ENCODE measurements around the gene VENTX.

Gene VENTX

GRCh38 chr10:133274751-133275683 is 37.4 kb downstream of the VENTX start:
- TF ChIP-seq, protein P1, sequence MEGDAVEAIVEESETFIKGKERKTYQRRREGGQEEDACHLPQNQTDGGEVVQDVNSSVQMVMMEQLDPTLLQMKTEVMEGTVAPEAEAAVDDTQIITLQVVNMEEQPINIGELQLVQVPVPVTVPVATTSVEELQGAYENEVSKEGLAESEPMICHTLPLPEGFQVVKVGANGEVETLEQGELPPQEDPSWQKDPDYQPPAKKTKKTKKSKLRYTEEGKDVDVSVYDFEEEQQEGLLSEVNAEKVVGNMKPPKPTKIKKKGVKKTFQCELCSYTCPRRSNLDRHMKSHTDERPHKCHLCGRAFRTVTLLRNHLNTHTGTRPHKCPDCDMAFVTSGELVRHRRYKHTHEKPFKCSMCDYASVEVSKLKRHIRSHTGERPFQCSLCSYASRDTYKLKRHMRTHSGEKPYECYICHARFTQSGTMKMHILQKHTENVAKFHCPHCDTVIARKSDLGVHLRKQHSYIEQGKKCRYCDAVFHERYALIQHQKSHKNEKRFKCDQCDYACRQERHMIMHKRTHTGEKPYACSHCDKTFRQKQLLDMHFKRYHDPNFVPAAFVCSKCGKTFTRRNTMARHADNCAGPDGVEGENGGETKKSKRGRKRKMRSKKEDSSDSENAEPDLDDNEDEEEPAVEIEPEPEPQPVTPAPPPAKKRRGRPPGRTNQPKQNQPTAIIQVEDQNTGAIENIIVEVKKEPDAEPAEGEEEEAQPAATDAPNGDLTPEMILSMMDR (IDR thresholded peaks at IDR 0.05; ENCODE audit: borderline replicate concordance, insufficient read depth, low read depth, low read length) = 0 out of 2 replicates have a peak, but pooled peaks have one; percentile 6

DNA sequence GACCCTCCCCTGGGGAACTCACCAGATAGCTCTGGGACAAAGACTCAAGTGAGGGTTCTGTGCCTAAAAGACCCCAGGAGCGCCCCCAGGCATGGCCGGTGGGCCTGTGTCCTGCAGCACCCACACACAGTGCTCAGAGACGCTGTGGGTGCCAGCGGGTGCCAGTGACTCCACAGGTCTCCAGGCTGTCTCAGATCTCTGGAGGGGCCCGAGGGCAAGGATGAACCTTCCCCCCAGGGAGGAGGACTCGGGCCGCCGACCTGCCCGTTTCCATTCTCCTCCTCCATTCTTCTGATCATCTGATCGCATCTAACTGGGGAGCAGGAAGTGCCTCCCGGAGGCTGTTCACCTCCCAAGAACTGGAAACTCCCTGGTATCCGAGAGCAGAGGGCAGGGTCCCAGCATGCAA is 38.0 kb downstream of the VENTX start:
- H3K4me3 ChIP-seq (ENCODE audit: low read depth, low read length) = peak overlapping the region; percentile 93
- TF ChIP-seq, protein P1 (IDR thresholded peaks at IDR 0.05; ENCODE audit: borderline replicate concordance, insufficient read depth, low read depth, low read length) = peak; percentile 72

More at GRCh38 chr10:133274751-133275683, 37.4 kb downstream of the VENTX start:
- H3K4me3 ChIP-seq (ENCODE audit: low read depth, low read length) = peak overlapping the region; percentile 93

DNA sequence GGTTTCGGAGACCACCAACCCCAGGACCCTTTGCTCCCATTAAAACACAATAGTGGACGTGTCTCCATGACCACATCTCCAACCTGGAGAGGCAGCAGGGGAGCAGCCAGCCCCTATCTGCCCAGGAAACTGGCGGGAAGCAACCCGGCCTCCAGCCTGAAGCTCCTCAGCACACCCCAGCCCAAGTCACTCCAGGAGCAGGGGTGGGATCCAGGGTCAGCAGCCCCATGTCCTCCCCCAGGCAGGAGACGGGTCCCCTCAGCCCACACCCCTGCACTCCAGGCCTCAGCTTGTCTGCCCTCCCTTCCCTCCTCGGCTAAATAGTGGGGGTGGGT is 38.4 kb downstream of the VENTX start:
- TF ChIP-seq, protein P1 (IDR thresholded peaks at IDR 0.05; ENCODE audit: borderline replicate concordance, insufficient read depth, low read depth, low read length) = no peak
- peak overlapping the region; percentile 93 for H3K4me3 ChIP-seq (ENCODE audit: low read depth, low read length)

GRCh38 chr10:133276435-133277201 is 39.0 kb downstream of the VENTX start, which contains the start of gene ADAM8:
TSS of gene ADAM8 (minus strand) at chr10:133276868. CDS start at chr10:133276817, 51 bp downstream.
- H3K4me3 ChIP-seq (ENCODE audit: low read depth, low read length) = peak within 1 kb of the TSS; percentile 93
- TF ChIP-seq, protein P1 (IDR thresholded peaks at IDR 0.05; ENCODE audit: borderline replicate concordance, insufficient read depth, low read depth, low read length) = 0 out of 2 replicates have a peak, but pooled peaks have one; percentile 5

GRCh38 chr10:133277277-133277992 is 39.8 kb downstream of the VENTX start:
- TF ChIP-seq, protein P1 (IDR thresholded peaks at IDR 0.05; ENCODE audit: borderline replicate concordance, insufficient read depth, low read depth, low read length) = 0 out of 2 replicates have a peak, but pooled peaks have one; percentile 0
- H3K4me3 ChIP-seq (ENCODE audit: low read depth, low read length) = no peak overlapping the region

- TF ChIP-seq, protein P1 (IDR thresholded peaks at IDR 0.05; ENCODE audit: borderline replicate concordance, insufficient read depth, low read depth, low read length) = no peak
These were observed 40.4 kb downstream of the VENTX start for GRCh38 chr10:133277993-133278576.

More at GRCh38 chr10:133277993-133278576, 40.4 kb downstream of the VENTX start:
- H3K4me3 ChIP-seq (ENCODE audit: low read depth, low read length) = no peak overlapping the region

Data from GM12875 (cell line).